ENCODE measurements around the gene CLEC20A. TPM values are rescaled to one million over a fixed set of nuclear protein-coding genes. Genes with fewer than 3 reads are reported as not detected.

CLEC20A gene
- polyA plus RNA-seq, 1 donor (not counting 4 experiments of a cell fraction or from before 2014, with no cell fraction given): not detected

DNA sequence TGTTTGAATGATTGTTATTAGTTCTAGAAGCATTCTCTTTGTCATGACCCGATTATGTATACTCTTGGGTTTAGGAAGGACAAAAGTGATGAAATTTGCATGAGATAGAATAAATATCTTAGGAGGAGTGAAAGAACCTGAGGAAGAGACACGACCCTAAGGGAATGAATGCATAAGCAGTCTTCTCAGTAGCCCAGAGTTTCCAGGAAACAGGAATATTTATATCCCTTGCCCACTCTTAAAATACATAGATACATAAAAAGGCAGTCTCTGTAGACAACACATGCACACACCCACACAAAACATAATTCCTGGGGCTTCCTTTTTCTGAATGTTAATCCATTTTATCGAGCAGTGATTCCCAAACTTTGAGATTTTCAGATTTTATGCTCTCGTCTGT lies 19.4 kb downstream of the CLEC20A start:
- TF ChIP-seq EZH2 (IDR thresholded peaks at IDR 0.05; ENCODE audit: low read length): no peak
- TF ChIP-seq, protein P1, sequence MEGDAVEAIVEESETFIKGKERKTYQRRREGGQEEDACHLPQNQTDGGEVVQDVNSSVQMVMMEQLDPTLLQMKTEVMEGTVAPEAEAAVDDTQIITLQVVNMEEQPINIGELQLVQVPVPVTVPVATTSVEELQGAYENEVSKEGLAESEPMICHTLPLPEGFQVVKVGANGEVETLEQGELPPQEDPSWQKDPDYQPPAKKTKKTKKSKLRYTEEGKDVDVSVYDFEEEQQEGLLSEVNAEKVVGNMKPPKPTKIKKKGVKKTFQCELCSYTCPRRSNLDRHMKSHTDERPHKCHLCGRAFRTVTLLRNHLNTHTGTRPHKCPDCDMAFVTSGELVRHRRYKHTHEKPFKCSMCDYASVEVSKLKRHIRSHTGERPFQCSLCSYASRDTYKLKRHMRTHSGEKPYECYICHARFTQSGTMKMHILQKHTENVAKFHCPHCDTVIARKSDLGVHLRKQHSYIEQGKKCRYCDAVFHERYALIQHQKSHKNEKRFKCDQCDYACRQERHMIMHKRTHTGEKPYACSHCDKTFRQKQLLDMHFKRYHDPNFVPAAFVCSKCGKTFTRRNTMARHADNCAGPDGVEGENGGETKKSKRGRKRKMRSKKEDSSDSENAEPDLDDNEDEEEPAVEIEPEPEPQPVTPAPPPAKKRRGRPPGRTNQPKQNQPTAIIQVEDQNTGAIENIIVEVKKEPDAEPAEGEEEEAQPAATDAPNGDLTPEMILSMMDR (optimal IDR thresholded peaks at IDR 0.05 in 1 of 3, IDR thresholded peaks at IDR 0.05 in 1 of 3, conservative IDR thresholded peaks at IDR 0.05 in 1 of 3; ENCODE audit: extremely low read depth in 1 of 3, insufficient read depth in 2 of 3, low read length in 3 of 3): no peak
- no peak overlapping the region for H3K4me2 ChIP-seq (ENCODE audit: control insufficient read depth, extremely low read depth, insufficient read depth, low read depth, low read length)
- H3K9me1 ChIP-seq (ENCODE audit: control insufficient read depth, extremely low read depth, insufficient read depth, low read length): no peaks in the 10 kb centered on the region
- H3K36me3 ChIP-seq (ENCODE audit: control insufficient read depth in 2 of 2, extremely low read depth in 1 of 2, insufficient read depth in 2 of 2, low read length in 2 of 2): peaks cover 5 to 13% of the 10 kb centered on the region in 2 experiments
- H4K20me1 ChIP-seq (ENCODE audit: control insufficient read depth, extremely low read depth, insufficient read depth, low read length): no peaks in the 10 kb centered on the region
- H3K27ac ChIP-seq (ENCODE audit: control insufficient read depth, insufficient read depth, low read length): no peak overlapping the region
- H3K27me3 ChIP-seq (ENCODE audit: control insufficient read depth, extremely low read depth, insufficient read depth, low read length): no peaks in the 10 kb centered on the region
- dilution Hi-C loops (cut with MboI; ENCODE audit: extremely low pct_ligation_motif_present, low sequenced_read_pairs): no loop called here
- FAIRE-seq (no peak), DNase-seq (ENCODE audit: low read depth, low spot score) (no peak)
- H3K4me1 ChIP-seq (ENCODE audit: control insufficient read depth, extremely low read depth, insufficient read depth, low read length): no peaks in the 10 kb centered on the region
- no peaks in the 10 kb centered on the region for H3K79me2 ChIP-seq (ENCODE audit: control insufficient read depth, insufficient read depth, low read length)
- no peak overlapping the region for H2AFZ ChIP-seq (ENCODE audit: control insufficient read depth, low read length)
- no peak overlapping the region for H3K4me3 ChIP-seq (ENCODE audit: control insufficient read depth in 2 of 3, extremely low read depth in 1 of 3, insufficient read depth in 2 of 3, low read depth in 1 of 3, low read length in 3 of 3)
- H3K9ac ChIP-seq (ENCODE audit: control insufficient read depth, extremely low read depth, insufficient read depth, low read length): no peak overlapping the region
- H3K9me3 ChIP-seq (ENCODE audit: control insufficient read depth, low read depth, low read length): no peaks in the 10 kb centered on the region

DNA sequence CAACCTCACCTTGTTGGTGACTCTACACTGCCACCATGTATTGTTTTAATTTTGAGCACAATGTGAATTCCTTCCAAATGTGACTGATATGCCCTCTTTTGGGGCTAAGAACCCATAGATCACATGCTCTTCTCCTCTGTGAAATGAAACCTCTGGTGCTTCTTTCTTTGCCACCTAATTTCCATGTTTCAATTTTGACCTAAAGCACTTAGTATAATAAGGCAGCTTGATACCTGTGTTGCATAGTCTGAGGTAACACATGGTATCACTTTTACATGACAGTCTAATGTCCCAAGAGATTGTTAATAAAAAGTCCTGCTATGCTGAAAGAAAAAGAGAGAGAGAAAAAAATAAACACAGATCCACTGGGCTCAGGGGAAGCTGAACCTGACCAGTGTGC lies 24.2 kb downstream of the CLEC20A start:
- Histone ChIP-seq H3K27ac (ENCODE audit: control insufficient read depth, insufficient read depth, low read length) (no peak overlapping the region), H3K4me3 (ENCODE audit: control insufficient read depth in 2 of 3, extremely low read depth in 1 of 3, insufficient read depth in 2 of 3, low read depth in 1 of 3, low read length in 3 of 3) (no peak overlapping the region), H3K9me3 (ENCODE audit: control insufficient read depth, low read depth, low read length) (no peaks in the 10 kb centered on the region), H4K20me1 (ENCODE audit: control insufficient read depth, extremely low read depth, insufficient read depth, low read length) (no peaks in the 10 kb centered on the region), H3K27me3 (ENCODE audit: control insufficient read depth, extremely low read depth, insufficient read depth, low read length) (no peaks in the 10 kb centered on the region), H3K9ac (ENCODE audit: control insufficient read depth, extremely low read depth, insufficient read depth, low read length) (no peak overlapping the region), H3K36me3 (ENCODE audit: control insufficient read depth in 2 of 2, extremely low read depth in 1 of 2, insufficient read depth in 2 of 2, low read length in 2 of 2) (peaks cover 10 to 14% of the 10 kb centered on the region in 2 experiments), H3K4me1 (ENCODE audit: control insufficient read depth, extremely low read depth, insufficient read depth, low read length) (peaks cover 10% of the 10 kb centered on the region), H3K4me2 (ENCODE audit: control insufficient read depth, extremely low read depth, insufficient read depth, low read depth, low read length) (no peak overlapping the region), H2AFZ (ENCODE audit: control insufficient read depth, low read length) (no peak overlapping the region), H3K79me2 (ENCODE audit: control insufficient read depth, insufficient read depth, low read length) (no peaks in the 10 kb centered on the region), H3K9me1 (ENCODE audit: control insufficient read depth, extremely low read depth, insufficient read depth, low read length) (peaks cover 2% of the 10 kb centered on the region)
- TF ChIP-seq EZH2 (IDR thresholded peaks at IDR 0.05; ENCODE audit: low read length): no peak
- TF ChIP-seq, protein P1 (optimal IDR thresholded peaks at IDR 0.05 in 1 of 3, IDR thresholded peaks at IDR 0.05 in 1 of 3, conservative IDR thresholded peaks at IDR 0.05 in 1 of 3; ENCODE audit: extremely low read depth in 1 of 3, insufficient read depth in 2 of 3, low read length in 3 of 3): no peak
- FAIRE-seq (no peak), DNase-seq (ENCODE audit: low read depth, low spot score) (no peak)
- dilution Hi-C loops (cut with MboI; ENCODE audit: extremely low pct_ligation_motif_present, low sequenced_read_pairs): no loop called here

Data from keratinocyte (primary cell).